C4-2B (cell line): ENCODE results near the gene FYCO1.

Source experiments
- H3K27ac ChIP-seq: fragments of 450-650 bp; 2 replicates; pipeline ENCODE4 v1.5.1; 2017
- CTCF ChIP-seq: fragments of 450-650 bp; conservative IDR thresholded peaks from 2 replicates; pipeline ENCODE4 v1.5.1; 2017; ENCODE audit warnings: mild to moderate bottlenecking
- ZFX ChIP-seq: fragments of 450-650 bp; IDR thresholded peaks from 2 replicates; pipeline ENCODE4 v1.6.1; 2017

Gene FYCO1

GRCh38 chr3:46029953-46030543, 34.4 kb upstream of the FYCO1 start:
- H3K27ac ChIP-seq: no peak overlapping the region
- TF ChIP-seq ZFX (no peak), CTCF (no peak)

- no peak overlapping the region for H3K27ac ChIP-seq
- TF ChIP-seq ZFX: no peak
- TF ChIP-seq CTCF: no peak
Measured at GRCh38 chr3:46027736-46028397, 32.2 kb upstream of the FYCO1 start.

GRCh38 chr3:46027021-46027705, 31.5 kb upstream of the FYCO1 start, which contains the start of gene XCR1:
TSS of gene XCR1 (minus strand) at chr3:46027483. CDS start at chr3:46021947, 5,536 bp downstream.
- no peak for TF ChIP-seq CTCF
- no peak for TF ChIP-seq ZFX
- H3K27ac ChIP-seq: no peak within 1 kb of the TSS

GRCh38 chr3:46025139-46025538, 29.5 kb upstream of the FYCO1 start:
- no peak for TF ChIP-seq CTCF
- TF ChIP-seq ZFX: no peak
- no peak overlapping the region for H3K27ac ChIP-seq

GRCh38 chr3:46024131-46024530, 28.5 kb upstream of the FYCO1 start:
- H3K27ac ChIP-seq: no peak overlapping the region
- TF ChIP-seq ZFX (no peak), CTCF (no peak)

GRCh38 chr3:46022909-46023785, 27.5 kb upstream of the FYCO1 start:
- no peak for TF ChIP-seq ZFX
- TF ChIP-seq CTCF: no peak
- H3K27ac ChIP-seq: no peak overlapping the region
